Stimulated activated CD4-positive, alpha-beta T cell treated with anti-CD3 and anti-CD28 coated beads, Interleukin-2, amount 100 ng/mL, for 24 hours (primary cell): ENCODE results near the gene P3H4.
A peak's percentile ranks its signal among the peaks of the same experiment; 100 is the strongest.
"Not testable (repeated sequence)": the region's sequence is repeated elsewhere in the genome, so short reads cannot be mapped to it uniquely, and the experiment has no call there.

Experiments used
- DNase-seq, 2 donors: peaks; one replicate each; pipeline ENCODE4 v3.0.0-alpha.2; 2020

Gene P3H4, protein sequence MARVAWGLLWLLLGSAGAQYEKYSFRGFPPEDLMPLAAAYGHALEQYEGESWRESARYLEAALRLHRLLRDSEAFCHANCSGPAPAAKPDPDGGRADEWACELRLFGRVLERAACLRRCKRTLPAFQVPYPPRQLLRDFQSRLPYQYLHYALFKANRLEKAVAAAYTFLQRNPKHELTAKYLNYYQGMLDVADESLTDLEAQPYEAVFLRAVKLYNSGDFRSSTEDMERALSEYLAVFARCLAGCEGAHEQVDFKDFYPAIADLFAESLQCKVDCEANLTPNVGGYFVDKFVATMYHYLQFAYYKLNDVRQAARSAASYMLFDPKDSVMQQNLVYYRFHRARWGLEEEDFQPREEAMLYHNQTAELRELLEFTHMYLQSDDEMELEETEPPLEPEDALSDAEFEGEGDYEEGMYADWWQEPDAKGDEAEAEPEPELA

DNA sequence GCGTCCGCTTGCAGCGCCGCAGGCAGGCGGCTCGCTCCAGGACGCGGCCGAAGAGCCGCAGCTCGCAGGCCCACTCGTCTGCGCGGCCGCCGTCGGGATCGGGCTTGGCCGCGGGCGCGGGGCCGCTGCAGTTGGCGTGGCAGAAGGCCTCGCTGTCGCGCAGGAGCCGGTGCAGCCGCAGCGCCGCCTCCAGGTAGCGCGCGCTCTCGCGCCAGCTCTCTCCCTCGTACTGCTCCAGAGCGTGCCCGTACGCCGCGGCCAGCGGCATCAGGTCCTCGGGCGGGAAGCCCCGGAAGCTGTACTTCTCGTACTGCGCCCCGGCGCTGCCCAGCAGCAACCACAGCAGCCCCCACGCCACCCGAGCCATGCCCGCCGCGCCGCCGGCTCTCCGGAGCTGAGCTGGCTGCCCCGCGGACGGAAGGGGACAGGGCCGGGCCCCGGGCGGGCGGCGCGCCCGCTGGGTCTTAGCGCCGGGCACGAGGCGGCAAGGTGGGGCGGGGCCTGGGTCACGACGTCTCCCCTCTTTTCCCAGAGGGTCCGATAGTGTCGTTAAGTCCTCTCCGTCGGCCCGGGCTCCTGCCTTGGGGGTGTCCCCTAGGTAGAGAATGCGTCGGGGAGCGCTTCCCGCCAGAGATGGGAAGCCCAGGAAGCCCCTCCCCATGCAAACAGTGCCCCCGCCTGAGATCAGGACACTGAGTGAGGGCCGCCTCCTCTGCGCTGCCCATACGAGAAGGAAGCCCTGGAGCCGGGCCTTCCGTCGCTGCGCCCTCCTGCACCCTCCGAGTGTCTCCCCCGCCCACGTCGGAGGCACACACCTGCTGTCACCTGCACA lies at the start of gene P3H4:
P3H4 (minus strand) TSS at position 401 of the 832 bp plus-strand sequence; CDS start at position 367, 34 bp downstream.
- DNase-seq: peak; percentile 73 to 76

DNA sequence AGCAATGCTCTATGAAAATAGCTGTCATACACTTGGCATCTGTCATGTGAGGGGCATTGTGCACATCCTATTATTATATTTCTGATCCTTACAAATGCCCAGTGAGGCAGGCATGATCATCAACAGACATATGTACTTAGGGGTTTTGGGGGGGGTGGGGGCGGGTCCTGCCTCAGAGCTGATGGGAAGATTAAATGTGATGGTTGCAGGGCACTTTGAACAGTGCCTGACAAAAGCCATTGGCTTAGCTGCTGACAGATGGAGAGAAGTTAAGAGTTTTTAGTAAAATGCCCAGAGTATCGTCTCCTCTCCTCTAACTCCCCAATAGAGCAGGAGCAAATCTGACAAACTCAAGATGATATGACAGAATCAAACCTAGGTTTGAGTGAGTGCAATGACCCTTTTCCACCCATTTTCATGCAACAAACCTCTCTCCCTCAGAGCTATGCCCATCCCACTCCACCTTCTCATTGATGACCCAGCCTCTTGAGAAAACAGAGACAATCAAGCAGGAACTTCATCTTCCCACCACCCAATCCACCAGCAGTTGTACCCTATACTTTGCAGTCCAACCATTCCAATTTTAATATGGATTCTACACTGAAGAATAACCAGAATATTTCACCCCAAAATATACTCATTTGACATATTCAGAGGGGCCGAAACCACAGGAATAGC lies 48.6 kb upstream of the P3H4 start:
- no peak for DNase-seq

DNA sequence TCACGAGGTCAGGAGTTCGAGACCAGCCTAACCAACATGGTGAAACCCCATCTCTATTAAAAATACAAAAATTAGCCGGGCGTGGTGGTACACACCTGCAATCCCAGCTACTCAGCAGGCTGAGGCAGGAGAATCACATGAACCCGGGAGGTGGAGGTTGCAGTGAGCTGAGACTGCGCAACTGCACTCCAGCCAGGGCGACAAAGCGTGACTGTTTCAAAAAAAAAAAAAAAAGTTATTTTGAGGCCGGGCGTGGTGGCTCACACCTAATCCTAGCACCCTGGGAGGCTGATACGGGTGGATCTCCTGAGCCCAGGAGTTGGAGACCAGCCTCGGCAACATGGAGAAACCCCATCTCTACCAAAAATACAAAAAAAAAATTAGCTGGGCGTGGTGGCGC lies 39.6 kb upstream of the P3H4 start:
- DNase-seq: not testable (repeated sequence)

DNA sequence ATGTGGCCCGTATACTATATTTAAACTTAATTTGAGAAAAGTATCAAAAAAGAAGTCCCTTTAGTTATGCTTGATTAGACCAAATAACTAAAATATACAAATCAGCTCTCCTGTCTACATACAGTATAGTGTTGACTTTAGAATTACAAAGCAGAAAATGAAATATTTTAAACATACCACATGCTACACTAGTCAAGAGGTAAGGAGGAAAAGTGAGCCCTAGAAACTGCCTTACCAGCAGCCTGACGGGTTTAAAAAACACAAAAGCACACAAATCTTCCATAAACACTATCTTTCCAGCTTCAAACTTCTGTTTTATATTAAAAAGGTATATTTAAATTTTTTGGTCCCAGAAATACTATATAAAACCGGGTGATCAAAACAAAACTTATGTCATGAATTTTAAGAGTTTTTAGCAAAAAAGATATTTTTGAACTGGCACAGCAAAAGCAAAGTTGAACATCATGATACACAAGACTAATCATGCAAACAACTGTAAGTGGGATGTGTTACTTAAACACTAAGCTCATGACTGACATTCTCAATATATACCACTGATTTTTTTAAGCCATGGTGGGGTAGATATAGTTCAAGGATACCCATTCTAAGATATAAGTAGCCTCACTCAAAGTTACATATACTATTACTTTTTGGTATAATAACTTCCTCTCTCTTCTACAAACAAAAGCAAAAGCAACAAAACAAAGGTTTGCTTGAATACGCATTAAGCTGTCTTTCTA lies 37.7 kb upstream of the P3H4 start:
- DNase-seq: no peak

DNA sequence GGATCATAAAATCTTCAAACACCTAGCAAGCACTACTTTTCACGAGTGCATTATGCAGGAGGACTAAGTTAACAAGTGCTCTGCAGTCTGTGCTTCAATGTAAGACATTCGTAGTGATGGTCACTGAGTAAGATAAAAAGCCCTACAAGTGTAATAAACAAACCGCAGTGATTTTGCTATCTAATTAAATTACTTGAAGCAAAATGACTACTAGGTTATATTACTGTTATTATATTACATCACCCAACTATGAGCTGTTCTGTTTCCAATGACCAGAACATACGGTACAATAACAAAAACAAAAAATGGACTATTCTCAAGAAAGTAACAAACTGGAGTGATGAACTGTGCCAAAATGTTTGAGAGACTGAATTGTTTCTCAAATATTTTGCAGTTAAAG lies 37.0 kb upstream of the P3H4 start:
- DNase-seq: no peak

DNA sequence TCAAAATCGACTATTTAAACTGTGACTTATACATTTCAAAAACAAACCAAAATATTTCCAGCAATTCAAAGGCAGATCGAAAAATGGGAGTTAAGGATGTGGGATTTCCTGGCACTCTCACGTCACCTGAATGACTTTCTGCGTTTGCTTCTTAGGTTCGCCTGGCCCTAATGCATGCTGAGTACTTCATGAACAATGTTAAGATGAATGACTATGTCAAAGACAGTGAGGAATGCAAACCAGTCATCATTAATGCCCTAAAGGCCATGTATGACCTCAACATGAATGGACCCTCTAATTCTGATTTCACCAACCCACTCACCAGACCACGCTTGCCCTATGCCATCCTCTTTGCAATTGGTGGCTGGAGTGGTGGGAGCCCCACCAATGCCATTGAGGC lies 33.2 kb upstream of the P3H4 start:
- DNase-seq: no peak

DNA sequence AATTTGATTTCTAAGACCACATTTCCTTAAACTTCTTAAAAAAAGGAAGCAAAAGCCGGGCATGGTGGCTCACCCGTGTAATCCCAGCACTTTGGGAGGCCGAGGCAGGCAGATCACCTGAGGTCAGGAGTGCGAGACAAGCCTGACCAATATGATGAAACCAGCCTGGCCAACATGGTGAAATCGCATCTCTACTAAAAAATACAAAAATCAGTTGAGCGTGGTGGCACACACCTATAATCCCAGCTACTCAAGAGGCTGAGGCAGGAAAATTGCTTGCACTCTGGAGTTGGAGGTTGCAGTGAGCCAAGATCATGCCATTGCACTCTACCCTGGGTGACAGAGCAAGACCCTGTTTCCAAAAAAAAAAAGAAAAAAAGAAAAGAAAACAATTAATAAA lies 29.0 kb upstream of the P3H4 start:
- not testable (repeated sequence) for DNase-seq

DNA sequence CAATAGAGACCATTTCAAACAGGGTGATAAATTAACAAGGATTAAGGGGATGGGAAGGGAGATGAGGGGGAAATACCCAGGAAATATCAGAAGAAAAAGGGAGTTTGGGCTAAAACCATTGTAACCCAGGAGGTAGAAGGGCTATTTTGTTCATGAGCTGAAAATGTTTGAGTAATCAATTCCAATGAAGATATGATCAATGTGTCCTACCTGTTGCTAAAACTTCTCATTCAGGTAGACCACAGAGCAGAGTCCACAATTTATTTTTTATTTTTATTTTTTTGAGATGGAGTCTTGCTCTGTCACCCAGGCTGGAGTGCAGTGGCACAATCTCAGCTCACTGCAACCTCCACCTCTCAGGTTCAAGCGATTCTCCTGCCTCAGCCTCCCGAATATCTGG lies 27.7 kb upstream of the P3H4 start:
- DNase-seq: not testable (repeated sequence)

DNA sequence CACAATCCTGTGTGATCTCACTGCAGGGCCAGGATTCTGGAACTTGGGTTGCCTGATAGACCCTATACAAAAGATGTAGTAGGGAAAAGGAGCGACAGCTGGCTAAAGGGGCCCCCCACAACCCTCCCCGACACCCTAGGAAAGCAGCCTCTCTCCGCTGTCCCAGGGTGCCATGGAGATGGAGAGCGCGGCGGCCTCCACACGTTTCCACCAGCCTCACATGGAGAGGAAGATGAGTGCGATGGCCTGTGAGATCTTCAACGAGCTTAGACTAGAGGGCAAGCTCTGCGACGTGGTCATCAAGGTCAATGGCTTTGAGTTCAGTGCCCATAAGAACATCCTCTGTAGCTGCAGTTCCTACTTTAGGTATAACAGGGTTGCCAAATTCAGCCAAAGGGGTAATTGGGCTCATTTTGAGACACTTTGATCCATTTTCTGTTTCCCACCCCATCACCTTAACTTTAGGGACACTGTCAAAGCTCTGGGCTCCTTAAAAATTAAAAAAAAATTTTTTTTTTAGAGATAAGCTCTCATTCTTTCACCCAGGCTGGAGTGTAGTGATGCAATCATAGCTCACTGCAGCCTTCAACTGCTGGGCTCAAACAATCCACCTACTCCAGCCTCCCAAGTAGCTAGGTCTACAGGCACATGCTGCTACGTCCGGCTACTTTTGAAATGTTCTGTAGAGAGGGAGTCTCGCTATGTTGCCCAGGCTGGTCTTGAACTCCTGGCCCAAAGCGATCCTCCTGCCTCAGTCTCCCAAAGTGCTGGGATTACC lies 26.2 kb upstream of the P3H4 start, which contains the start of gene KLHL10:
KLHL10 (plus strand) TSS at position 65 of the 778 bp plus-strand sequence; CDS start at position 173, 108 bp downstream.
- no peak for DNase-seq

DNA sequence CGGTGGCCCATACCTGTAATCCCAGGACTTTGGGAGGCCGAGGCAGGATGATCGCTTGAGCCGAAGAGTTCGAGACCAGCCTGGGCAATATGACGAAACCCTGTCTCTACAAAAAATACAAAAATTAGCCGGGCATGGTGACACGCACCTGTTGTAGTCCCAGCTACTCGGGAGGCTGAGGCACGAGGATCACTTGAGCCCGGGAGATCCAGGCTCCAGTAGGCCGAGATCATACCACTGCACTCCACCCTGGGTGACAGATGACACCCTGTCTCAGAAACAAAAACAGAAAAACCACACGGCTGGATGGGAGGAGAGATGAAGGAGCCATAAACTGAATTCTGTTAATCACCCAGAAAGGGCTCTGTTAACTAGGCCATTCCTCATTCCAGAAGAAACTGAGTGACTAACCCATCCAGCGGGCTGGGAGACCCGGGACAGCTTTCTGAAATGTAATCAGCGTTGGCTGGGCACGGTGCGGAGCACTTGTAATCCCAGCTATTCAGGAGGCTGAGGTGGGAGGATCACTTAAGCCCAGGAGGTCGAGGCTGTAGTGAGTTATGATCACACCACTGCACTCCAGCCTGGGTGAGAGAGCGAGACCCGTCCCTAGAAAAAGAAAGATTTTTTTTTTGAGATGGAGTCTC lies 24.9 kb upstream of the P3H4 start:
- DNase-seq: no peak

DNA sequence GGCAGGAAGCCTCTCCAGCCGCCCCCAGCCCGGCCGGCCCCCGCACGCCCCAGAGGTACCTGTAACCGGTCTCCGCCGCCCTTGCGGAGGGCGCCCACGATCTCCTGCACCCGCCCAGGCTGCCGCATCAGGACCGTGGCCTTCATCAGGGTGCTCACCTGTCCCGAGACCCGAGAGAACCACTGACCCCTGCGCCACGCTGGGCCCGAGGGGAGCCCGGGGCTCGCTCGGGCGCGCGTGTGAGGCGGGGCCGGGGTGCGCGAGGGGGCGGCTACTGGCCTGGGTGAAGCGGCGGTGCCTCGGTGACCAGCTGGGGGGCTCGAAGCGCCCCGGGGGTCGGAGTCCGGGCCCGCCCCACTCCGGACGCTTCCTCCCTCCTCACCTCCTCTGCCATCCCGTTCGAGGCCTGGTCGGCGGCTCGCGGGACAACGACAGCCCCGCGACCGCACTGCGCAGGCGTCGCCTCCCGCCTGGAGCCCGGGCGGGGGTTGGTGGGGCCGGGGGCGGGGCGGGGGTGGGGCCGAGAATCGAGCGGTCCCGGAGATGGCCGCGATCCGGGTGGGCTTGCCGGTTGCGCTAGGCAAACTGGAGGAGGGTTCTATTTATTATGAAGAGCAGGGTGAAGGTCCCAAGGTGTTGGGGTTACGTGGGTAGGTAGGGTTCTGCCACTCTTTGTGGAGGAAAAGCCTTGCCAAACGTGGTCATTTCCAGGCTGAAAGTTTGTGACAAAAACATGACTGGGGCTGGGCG lies 24.2 kb upstream of the P3H4 start, which contains the start of gene NT5C3B:
NT5C3B (minus strand) TSS at position 433 of the 750 bp plus-strand sequence; CDS start at position 394, 39 bp downstream.
- peak; percentile 49 to 69 for DNase-seq

DNA sequence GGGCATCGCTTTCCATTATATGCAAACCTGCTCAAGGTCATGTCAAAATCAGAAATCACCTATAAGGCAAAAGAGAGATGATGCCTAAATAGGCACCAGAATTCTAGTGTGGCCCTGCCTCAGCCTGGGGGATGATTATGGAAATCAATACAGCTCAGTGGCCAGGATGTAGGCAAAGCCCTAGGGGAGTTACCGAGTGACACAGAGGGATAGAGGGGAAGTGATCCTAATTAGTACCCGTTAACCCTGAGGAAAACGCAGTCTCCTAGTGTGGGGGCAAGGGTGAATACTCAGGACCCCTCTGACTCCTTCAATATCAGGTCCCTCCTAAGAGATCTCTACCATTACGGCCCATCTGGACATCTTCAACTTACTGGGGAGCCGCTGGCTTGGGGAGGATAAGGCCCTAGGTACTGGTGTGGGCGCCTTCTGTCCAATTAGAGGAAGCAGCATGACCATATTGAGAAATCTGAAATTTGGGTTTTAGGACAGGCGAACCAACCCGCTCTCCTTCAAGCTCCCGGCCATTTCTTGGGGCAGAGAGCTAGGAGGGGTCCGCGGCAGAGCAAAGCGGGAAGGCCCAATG lies 23.6 kb upstream of the P3H4 start:
- no peak for DNase-seq

DNA sequence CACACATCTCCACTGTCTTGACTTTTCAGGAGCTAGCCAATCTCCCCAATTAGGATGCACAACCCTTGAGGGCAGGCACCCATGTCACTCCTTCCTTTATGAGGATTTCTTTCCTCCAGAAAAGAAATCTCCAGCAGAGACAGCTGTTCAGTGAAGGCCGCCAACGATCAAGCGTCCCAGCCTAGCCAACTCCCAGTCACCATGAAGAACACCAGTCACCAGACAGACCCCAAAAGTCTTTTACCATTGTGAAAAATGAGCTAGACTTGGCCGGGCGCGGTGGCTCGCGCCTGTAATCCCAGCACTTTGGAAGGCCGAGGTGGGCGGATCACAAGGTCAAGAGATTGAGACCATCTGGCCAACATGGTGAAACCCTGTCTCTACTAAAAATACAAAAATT lies 18.2 kb upstream of the P3H4 start:
- DNase-seq: not testable (repeated sequence)

DNA sequence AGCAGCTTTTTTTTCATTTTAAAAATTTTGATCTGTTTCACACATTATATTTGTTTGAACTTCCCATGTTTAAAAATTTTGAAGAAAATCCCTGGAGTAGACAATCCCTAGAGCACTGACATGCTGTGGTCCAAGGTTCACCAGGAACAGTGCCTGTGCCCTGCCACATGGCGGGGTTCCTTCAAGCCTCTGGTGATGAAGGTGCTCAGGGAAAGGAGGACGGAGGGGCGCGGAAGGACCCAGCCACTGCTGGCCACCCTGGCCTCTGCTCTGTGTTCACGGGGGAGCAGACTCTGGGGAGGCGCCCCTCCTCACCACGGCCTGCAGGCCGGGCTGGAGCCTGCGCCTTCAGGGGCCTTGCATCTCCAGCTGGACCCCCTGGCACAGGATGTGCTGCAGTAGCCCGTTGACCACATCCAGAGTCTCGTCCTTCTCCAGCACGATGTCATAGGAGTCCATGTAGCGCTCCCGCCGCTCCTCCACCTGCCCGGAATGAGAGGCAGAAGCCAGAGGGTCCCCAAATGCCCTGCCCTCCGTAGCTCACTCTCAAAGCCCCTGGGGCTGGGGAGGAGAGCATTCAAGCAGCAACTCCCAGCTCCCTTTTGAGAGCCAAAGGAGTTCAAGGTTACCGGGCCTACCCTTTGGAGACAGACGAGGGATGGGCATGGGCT lies 13.6 kb upstream of the P3H4 start:
- DNase-seq: no peak

DNA sequence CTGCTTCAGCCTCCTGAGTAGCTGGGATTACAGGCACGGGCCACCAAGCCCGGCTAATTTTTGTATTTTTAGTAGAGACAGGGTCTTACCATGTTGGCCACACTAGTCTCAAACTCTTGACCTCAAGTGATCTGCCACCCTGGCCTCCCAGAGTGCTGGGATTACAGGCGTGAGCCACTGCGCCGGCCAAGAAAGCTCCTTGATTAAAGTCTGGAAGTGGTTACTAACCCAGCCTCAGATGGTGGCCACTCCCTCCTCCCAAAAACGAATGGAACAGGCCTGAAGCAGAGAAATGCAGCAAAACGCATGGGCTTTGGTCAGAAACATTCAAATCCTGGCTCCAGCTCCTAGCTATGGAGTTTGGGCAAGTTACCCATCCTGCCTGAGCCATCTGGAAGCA lies 12.3 kb upstream of the P3H4 start:
- no peak for DNase-seq

DNA sequence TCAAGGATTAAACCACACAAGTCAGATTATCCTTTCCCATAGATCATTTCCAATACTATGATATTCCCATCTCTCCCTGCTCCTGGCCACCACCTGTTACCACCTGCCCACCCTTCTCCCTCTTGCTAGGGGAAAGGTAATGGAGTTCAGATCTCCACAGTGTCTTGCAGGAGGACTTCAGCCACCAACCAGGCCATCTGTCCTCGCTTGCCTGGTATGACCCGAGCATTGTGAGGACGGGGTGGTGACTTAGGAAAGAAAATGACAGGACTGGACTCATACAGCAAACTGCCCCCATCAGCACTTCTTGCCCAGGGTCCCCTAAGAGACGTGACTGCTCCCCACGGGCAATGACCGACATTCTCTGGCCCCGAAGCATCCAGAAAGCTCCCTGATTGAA lies 11.8 kb upstream of the P3H4 start:
- no peak for DNase-seq

DNA sequence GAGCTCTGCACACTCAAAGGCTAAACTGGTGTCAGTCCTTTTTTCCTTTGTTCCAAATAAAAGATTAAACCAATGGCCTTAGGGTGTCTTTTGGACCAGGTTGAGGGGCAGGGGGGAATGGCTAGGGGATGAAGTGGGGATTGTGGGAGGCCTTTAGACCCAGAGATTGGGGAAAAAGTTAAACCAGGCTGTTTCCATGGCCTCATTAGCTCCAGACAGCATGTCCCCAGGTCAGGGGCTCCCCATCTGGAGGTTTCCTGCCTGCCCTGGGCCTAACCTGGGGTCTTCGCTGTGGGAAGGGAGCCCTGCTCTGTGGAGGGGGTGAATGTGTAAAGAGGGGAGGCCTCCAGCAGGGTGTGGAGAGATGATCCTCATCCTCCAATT lies 11.4 kb upstream of the P3H4 start:
- DNase-seq: no peak

DNA sequence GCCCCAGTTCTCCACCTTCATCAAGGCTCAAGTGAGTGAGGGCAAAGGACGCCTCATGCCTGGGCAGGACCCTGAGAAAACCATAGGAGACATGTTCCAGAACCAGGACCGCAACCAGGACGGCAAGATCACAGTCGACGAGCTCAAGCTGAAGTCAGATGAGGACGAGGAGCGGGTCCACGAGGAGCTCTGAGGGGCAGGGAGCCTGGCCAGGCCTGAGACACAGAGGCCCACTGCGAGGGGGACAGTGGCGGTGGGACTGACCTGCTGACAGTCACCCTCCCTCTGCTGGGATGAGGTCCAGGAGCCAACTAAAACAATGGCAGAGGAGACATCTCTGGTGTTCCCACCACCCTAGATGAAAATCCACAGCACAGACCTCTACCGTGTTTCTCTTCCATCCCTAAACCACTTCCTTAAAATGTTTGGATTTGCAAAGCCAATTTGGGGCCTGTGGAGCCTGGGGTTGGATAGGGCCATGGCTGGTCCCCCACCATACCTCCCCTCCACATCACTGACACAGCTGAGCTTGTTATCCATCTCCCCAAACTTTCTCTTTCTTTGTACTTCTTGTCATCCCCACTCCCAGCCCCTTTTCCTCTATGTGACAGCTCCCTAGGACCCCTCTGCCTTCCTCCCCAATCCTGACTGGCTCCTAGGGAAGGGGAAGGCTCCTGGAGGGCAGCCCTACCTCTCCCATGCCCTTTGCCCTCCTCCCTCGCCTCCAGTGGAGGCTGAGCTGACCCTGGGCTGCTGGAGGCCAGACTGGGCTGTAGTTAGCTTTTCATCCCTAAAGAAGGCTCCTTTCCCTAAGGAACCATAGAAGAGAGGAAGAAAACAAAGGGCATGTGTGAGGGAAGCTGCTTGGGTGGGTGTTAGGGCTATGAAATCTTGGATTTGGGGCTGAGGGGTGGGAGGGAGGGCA lies 10.7 kb upstream of the P3H4 start:
- DNase-seq: no peak
